Measurements from ENCODE around the gene ALK. TPM values are rescaled to one million over a fixed set of nuclear protein-coding genes. Genes with fewer than 3 reads are reported as not detected.
A peak's percentile ranks its signal among the peaks of the same experiment; 100 is the strongest.

The ALK gene
- polyA plus RNA-seq, 2 of the 4 experiments (the other 2 are of a cell fraction), result not detected

GRCh38 chr2:29611850-29612249 lies 309.5 kb downstream of the ALK start:
- Histone ChIP-seq H3K27ac (no peak overlapping the region), H3K4me1 (no peaks in the 10 kb centered on the region), H3K4me2 (no peak overlapping the region), H3K4me3 (no peak overlapping the region), H3K9me3 (no peaks in the 10 kb centered on the region)
- 8% methylated on average over 5 of the region's 5 CpGs for WGBS (ENCODE audit: missing lambda C conversion rate)
- TF ChIP-seq USF2 (IDR thresholded peaks at IDR 0.05) (no peak), CHD4 (IDR thresholded peaks at IDR 0.05; ENCODE audit: borderline replicate concordance) (no peak), KDM5A (IDR thresholded peaks at IDR 0.05) (no peak), BHLHE40 (IDR thresholded peaks at IDR 0.05; ENCODE audit: low read depth, low read length) (no peak), EHF (CRISPR knock-in tag; IDR thresholded peaks at IDR 0.05) (no peak), CEBPB (IDR thresholded peaks at IDR 0.05) (no peak), TFCP2L1 (CRISPR knock-in tag; IDR thresholded peaks at IDR 0.05) (no peak), MYC (IDR thresholded peaks at IDR 0.05; ENCODE audit: borderline replicate concordance, low read length) (no peak), FOSB (CRISPR knock-in tag; IDR thresholded peaks at IDR 0.05) (no peak), GATA3 (IDR thresholded peaks at IDR 0.05; ENCODE audit: borderline replicate concordance) (no peak), NPAS2 (CRISPR knock-in tag; IDR thresholded peaks at IDR 0.05; ENCODE audit: borderline replicate concordance) (no peak), EHMT2 (IDR thresholded peaks at IDR 0.05; ENCODE audit: low read depth) (no peak)
- DNase-seq (ENCODE audit: low read depth in 1 of 2, low spot score in 1 of 2), result no peak
- FAIRE-seq, result no peak
- ChIA-PET CTCF (interaction anchor here (1.5 kb wide), 1 partner anchor 24 kb away, joined by 4 read pairs; no protein-coding TSS in a partner anchor), POLR2A (no interaction called here)
- no peak for ATAC-seq

GRCh38 chr2:29611261-29611660 lies 310.1 kb downstream of the ALK start:
- FAIRE-seq (no peak), DNase-seq (ENCODE audit: low read depth in 1 of 2, low spot score in 1 of 2) (no peak), ATAC-seq (no peak)
- TF ChIP-seq FOSL2 (IDR thresholded peaks at IDR 0.05) (no peak), FOSL2 (CRISPR knock-in tag; IDR thresholded peaks at IDR 0.05) (no peak), MAZ (IDR thresholded peaks at IDR 0.05; ENCODE audit: borderline replicate concordance, low read depth, low read length) (no peak), RNF2 (IDR thresholded peaks at IDR 0.05; ENCODE audit: borderline replicate concordance, low read depth) (no peak), CHD2 (IDR thresholded peaks at IDR 0.05; ENCODE audit: low read length, partially characterized antibody) (no peak), FOXS1 (CRISPR knock-in tag; IDR thresholded peaks at IDR 0.05) (no peak), NFE2L2 (conservative IDR thresholded peaks at IDR 0.05; ENCODE audit: low read length) (no peak)
- ChIA-PET POLR2A (no interaction called here), CTCF (no interaction called here)
- Histone ChIP-seq H3K4me1 (no peaks in the 10 kb centered on the region), H3K27ac (no peak overlapping the region), H3K4me3 (no peak overlapping the region), H3K9me3 (no peaks in the 10 kb centered on the region), H3K4me2 (no peak overlapping the region)
- WGBS (ENCODE audit: missing lambda C conversion rate), result 6% methylated on average over 2 of the region's 2 CpGs

GRCh38 chr2:29610569-29610968 lies 310.8 kb downstream of the ALK start:
- no peak for TF ChIP-seq POLR2A (IDR thresholded peaks at IDR 0.05; ENCODE audit: low read length)
- no peak for TF ChIP-seq NR3C1 (IDR thresholded peaks at IDR 0.05)
- TF ChIP-seq POLR2AphosphoS2 (conservative IDR thresholded peaks at IDR 0.05; ENCODE audit: low read length), result no peak
- TF ChIP-seq KDM1A (IDR thresholded peaks at IDR 0.05; ENCODE audit: low read depth), result no peak
- no peak for TF ChIP-seq RCOR1 (IDR thresholded peaks at IDR 0.05; ENCODE audit: low read depth, low read length)
- TF ChIP-seq HES2 (IDR thresholded peaks at IDR 0.05), result no peak
- no peak for TF ChIP-seq EP300 (IDR thresholded peaks at IDR 0.05)
- TF ChIP-seq CHD2 (IDR thresholded peaks at IDR 0.05; ENCODE audit: low read length, partially characterized antibody), result no peak
- no peak for TF ChIP-seq BCL3 (IDR thresholded peaks at IDR 0.05)
- no peak for TF ChIP-seq REST (IDR thresholded peaks at IDR 0.05)
- TF ChIP-seq HOXA7 (CRISPR knock-in tag; IDR thresholded peaks at IDR 0.05), result no peak
- CTCF ChIA-PET, result no interaction called here
- ATAC-seq (no peak), FAIRE-seq (peak; percentile 7), DNase-seq (ENCODE audit: low read depth in 1 of 2, low spot score in 1 of 2) (no peak)
- 77% methylated on average over 3 of the region's 3 CpGs for WGBS (ENCODE audit: missing lambda C conversion rate)
- Histone ChIP-seq H3K4me2 (no peak overlapping the region), H3K4me1 (no peaks in the 10 kb centered on the region), H3K9me3 (no peaks in the 10 kb centered on the region), H3K4me3 (no peak overlapping the region), H3K27ac (no peak overlapping the region)
- POLR2A ChIA-PET, result no interaction called here

All from A549 (cell line).